ENCODE results near the gene CBFA2T3.

DNA sequence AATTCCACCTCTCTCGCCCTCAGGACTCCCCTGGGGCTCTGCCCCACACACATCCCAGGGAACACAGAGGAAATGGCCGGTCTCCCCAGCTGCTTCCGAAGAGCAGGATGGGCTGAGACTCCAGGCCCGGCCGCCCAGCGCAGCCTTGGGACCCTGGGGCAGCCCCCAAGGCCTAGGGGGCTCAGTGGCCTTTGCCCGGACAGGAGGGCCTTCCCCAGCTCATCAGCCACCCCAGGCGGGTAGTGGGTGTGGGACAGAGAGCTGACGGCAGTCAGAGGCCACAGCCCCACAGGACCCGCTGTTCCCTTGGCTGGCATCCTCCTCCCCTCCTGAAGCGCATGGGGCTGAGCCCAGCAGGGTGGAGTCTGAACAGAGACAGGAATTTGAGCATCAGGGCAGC is 6.2 kb upstream of the CBFA2T3 start:
- TF ChIP-seq, protein P1, sequence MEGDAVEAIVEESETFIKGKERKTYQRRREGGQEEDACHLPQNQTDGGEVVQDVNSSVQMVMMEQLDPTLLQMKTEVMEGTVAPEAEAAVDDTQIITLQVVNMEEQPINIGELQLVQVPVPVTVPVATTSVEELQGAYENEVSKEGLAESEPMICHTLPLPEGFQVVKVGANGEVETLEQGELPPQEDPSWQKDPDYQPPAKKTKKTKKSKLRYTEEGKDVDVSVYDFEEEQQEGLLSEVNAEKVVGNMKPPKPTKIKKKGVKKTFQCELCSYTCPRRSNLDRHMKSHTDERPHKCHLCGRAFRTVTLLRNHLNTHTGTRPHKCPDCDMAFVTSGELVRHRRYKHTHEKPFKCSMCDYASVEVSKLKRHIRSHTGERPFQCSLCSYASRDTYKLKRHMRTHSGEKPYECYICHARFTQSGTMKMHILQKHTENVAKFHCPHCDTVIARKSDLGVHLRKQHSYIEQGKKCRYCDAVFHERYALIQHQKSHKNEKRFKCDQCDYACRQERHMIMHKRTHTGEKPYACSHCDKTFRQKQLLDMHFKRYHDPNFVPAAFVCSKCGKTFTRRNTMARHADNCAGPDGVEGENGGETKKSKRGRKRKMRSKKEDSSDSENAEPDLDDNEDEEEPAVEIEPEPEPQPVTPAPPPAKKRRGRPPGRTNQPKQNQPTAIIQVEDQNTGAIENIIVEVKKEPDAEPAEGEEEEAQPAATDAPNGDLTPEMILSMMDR (IDR thresholded peaks at IDR 0.05 in 4 of 5, conservative IDR thresholded peaks at IDR 0.05 in 1 of 5), result no peak
- TF ChIP-seq POLR2A (IDR thresholded peaks at IDR 0.05), result no peak
